HFFc6 (cell line): ENCODE data around the gene BCAS3. TPM values are rescaled to one million over a fixed set of nuclear protein-coding genes. Genes with fewer than 3 reads are reported as not detected.

Experiments
- DNase-seq: peaks from one replicate; pipeline ENCODE4 v3.0.0-alpha.2; 2018
- H3K27ac Mint-ChIP-seq: 2 replicates; pipeline ENCODE4 v1.8.0; 2020; ENCODE audit warnings: mild to moderate bottlenecking, mixed read lengths
- H3K27me3 Mint-ChIP-seq: 2 replicates; pipeline ENCODE4 v1.8.0; 2021; ENCODE audit warnings: mild to moderate bottlenecking, moderate library complexity, mixed read lengths; ENCODE audit not compliant: insufficient read depth
- H3K36me3 Mint-ChIP-seq: 2 replicates; pipeline ENCODE4 v1.8.0; 2021; ENCODE audit warnings: low read depth, mixed read lengths
- H3K4me1 Mint-ChIP-seq: 2 replicates; pipeline ENCODE4 v1.8.0; 2020; ENCODE audit warnings: low read depth, mixed read lengths
- H3K4me3 Mint-ChIP-seq: 2 replicates; pipeline ENCODE4 v1.8.0; 2020; ENCODE audit warnings: mild to moderate bottlenecking, moderate library complexity, mixed read lengths
- H3K9me3 Mint-ChIP-seq: 2 replicates; pipeline ENCODE4 v1.8.0; 2020; ENCODE audit warnings: mild to moderate bottlenecking, mixed read lengths
- total RNA-seq, 6 experiments: library from RNA; stranded (reverse); fragmentation: NEBNext Ultra II Directional; extraction: Animal tissue kit (Norgen Biotek cat#: 25700); gene quantifications; 2 replicates in 1 of 6; 3 replicates in 5 of 6; pipeline ENCODE4 v1.2.3, GENCODE V29; 2021
- TF ChIP-seq, protein P1 (sequence below): fragments of 200-600 bp; sonication (generic); IDR thresholded peaks from 2 replicates; pipeline ENCODE4 v1.5.0; 2021; ENCODE audit warnings: antibody characterized with exemption, mild to moderate bottlenecking

Gene BCAS3
- total RNA-seq, 6 experiments from 2014 or later = 9.8 to 13.8 (median 12.0) TPM

GRCh38 chr17:60845012-60845411 lies 167.4 kb downstream of the BCAS3 start:
- TF ChIP-seq, protein P1, sequence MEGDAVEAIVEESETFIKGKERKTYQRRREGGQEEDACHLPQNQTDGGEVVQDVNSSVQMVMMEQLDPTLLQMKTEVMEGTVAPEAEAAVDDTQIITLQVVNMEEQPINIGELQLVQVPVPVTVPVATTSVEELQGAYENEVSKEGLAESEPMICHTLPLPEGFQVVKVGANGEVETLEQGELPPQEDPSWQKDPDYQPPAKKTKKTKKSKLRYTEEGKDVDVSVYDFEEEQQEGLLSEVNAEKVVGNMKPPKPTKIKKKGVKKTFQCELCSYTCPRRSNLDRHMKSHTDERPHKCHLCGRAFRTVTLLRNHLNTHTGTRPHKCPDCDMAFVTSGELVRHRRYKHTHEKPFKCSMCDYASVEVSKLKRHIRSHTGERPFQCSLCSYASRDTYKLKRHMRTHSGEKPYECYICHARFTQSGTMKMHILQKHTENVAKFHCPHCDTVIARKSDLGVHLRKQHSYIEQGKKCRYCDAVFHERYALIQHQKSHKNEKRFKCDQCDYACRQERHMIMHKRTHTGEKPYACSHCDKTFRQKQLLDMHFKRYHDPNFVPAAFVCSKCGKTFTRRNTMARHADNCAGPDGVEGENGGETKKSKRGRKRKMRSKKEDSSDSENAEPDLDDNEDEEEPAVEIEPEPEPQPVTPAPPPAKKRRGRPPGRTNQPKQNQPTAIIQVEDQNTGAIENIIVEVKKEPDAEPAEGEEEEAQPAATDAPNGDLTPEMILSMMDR = no peak
- H3K9me3 Mint-ChIP-seq = no peaks in the 10 kb centered on the region
- no peak for DNase-seq
- no peaks in the 10 kb centered on the region for H3K36me3 Mint-ChIP-seq
- H3K27ac Mint-ChIP-seq = no peak overlapping the region
- H3K4me3 Mint-ChIP-seq = no peak overlapping the region
- H3K27me3 Mint-ChIP-seq = no peaks in the 10 kb centered on the region
- peaks cover 5% of the 10 kb centered on the region; the same call in 1 of the 2 replicates for H3K4me1 Mint-ChIP-seq

GRCh38 chr17:60846175-60846574 lies 168.5 kb downstream of the BCAS3 start:
- no peak for DNase-seq
- TF ChIP-seq, protein P1 = no peak
- Mint-ChIP-seq H3K27ac (no peak overlapping the region), H3K4me1 (peaks cover 5% of the 10 kb centered on the region; the same call in 1 of the 2 replicates), H3K27me3 (no peaks in the 10 kb centered on the region), H3K9me3 (no peaks in the 10 kb centered on the region), H3K36me3 (no peaks in the 10 kb centered on the region), H3K4me3 (no peak overlapping the region)

DNA sequence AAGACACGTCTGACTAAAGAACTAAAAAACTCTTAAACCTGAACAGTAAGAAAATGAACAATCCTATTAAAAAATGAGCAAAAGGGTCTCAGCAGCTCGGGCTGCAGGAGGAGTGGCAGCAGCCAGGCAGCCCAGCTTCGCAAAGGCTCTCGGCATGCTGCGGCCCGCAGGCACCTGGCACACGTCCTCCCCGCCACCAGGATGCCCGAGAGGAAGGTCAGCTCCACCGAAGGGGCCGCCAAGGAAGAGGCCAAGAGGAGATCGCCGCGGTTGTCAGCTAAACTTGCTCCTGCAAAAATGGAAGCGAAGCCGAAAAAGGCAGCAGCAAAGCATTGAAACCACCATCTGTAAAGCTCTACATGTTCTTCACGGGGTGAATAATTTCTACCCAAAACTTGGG lies 173.5 kb downstream of the BCAS3 start:
- H3K27me3 Mint-ChIP-seq = no peaks in the 10 kb centered on the region
- TF ChIP-seq, protein P1 = no peak
- no peaks in the 10 kb centered on the region for H3K4me1 Mint-ChIP-seq
- H3K9me3 Mint-ChIP-seq = no peaks in the 10 kb centered on the region
- H3K36me3 Mint-ChIP-seq = no peaks in the 10 kb centered on the region
- no peak for DNase-seq
- no peak overlapping the region for H3K4me3 Mint-ChIP-seq
- no peak overlapping the region for H3K27ac Mint-ChIP-seq

DNA sequence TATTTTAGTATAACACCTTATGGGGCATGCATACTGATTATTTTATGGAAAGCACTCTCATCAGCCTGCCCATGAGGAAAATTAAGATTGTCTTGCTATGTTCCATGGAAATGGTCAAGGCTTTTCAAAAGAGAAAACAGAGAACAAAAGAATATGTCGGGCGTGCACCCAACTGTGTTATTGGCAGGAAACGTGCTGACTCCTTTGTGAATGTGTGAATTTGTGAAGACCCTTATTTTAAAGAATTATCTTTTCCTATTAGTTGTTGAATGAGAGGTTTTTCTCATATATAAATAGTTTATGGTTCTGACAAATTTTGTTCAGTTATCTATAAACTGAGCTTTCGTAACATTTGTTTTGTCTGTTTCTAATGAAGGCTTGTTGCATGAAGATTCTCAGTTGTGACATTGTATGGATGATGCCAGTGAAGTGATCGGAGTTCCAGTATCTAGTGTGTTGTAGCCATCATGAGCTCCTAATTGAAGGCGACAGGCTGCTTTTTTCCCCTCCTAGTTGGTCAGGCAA lies 180.0 kb downstream of the BCAS3 start:
- no peak for DNase-seq
- Mint-ChIP-seq H3K36me3 (no peaks in the 10 kb centered on the region), H3K27me3 (no peaks in the 10 kb centered on the region), H3K4me1 (no peaks in the 10 kb centered on the region), H3K4me3 (no peak overlapping the region), H3K27ac (no peak overlapping the region), H3K9me3 (no peaks in the 10 kb centered on the region)
- TF ChIP-seq, protein P1 = no peak

DNA sequence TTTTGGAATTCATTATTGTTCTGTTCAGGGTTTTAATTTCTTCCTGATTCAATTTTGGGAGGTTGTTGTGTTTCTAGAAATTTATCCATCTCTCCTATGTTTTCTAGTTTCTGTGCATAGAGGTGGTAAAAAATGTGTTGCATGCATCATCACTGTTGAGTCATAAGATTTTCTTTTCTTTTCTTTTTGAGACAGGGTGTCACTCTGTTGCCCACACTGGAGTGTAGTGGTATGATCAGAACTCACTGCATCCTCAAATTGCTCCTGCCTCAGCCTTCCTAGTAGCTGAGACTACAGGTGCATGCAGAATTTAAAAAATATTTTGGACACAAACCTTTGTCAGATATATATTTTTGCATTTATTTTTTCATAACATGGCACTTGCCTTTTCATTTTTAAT lies 184.8 kb downstream of the BCAS3 start:
- TF ChIP-seq, protein P1 = no peak
- H3K27ac Mint-ChIP-seq = no peak overlapping the region

More for the DNA sequence above, 184.8 kb downstream of the BCAS3 start:
- DNase-seq = no peak
- H3K4me1 Mint-ChIP-seq = peaks cover 13% of the 10 kb centered on the region
- H3K27me3 Mint-ChIP-seq = no peaks in the 10 kb centered on the region
- no peaks in the 10 kb centered on the region for H3K9me3 Mint-ChIP-seq
- no peak overlapping the region for H3K4me3 Mint-ChIP-seq
- H3K36me3 Mint-ChIP-seq = no peaks in the 10 kb centered on the region
